HepG2 (cell line): ENCODE data around the gene KCNMA1. TPM values are rescaled to one million over a fixed set of nuclear protein-coding genes. Genes with fewer than 3 reads are reported as not detected.

Experiments
- ATAC-seq: fragments of 200-7000 bp; cut with Tn5 transposase; 3 replicates; pipeline ENCODE4 v1.9.1; 2020; ENCODE audit warnings: mild to moderate bottlenecking, moderate library complexity
- BruUV-seq: library from RNA; stranded (reverse); fragments of 400-500 nt; replicated peaks from 2 replicates; lab custom pipeline; 2021; lab: Mats Ljungman, UMichigan
- CTCF ChIA-PET: fragments of 300-600 bp; formaldehyde crosslinking; extraction: SDS; loops from one replicate; lab custom pipeline; 2021; ENCODE audit warnings: low total read pairs, inconsistent platforms, low intra/inter-chr PET ratio; lab: Yijun Ruan, JAX
- POLR2A ChIA-PET: fragments of 350-600 bp; sonication (Branson Sonifier 250); formaldehyde crosslinking; loops from one replicate; lab custom pipeline; 2020; ENCODE audit warnings: antibody characterized with exemption, inconsistent platforms; lab: Yijun Ruan, JAX
- DNase-seq: peaks from one replicate; pipeline ENCODE4 v3.0.0-alpha.2; 2015; ENCODE audit warnings: low spot score
- FAIRE-seq: peaks from 3 replicates; lab custom pipeline; 2011; peaks lifted over from hg19 to GRCh38; lab: Jason Lieb, UNC
- H2AFZ ChIP-seq: one replicate; pipeline ENCODE4 v1.6.1; 2011; ENCODE audit warnings: low read length, inconsistent platforms
- H3K27ac ChIP-seq: fragments of 300-600 bp; 3 replicates; pipeline ENCODE4 v1.8.0; 2011; ENCODE audit warnings: mixed run types, mild to moderate bottlenecking, mixed read lengths, low read length, inconsistent platforms; ENCODE audit not compliant: insufficient read depth; ENCODE audit errors: extremely low read length
- H3K27me3 ChIP-seq, 2 experiments: fragments of 200-600 bp in 1 of 2; 2 replicates in 1 of 2; 3 replicates in 1 of 2; pipeline versions ENCODE4 v1.6.0 to v1.8.0; 2011; ENCODE audit warnings: low read length in 2 of 2, mild to moderate bottlenecking in 2 of 2, moderate library complexity in 2 of 2, inconsistent platforms in 1 of 2; ENCODE audit not compliant: insufficient read depth in 2 of 2, control insufficient read depth in 1 of 2
- H3K36me3 ChIP-seq, 2 experiments: fragments of 200-600 bp in 1 of 2; replicated peaks in 1 of 2; 2 replicates in 1 of 2; 3 replicates in 1 of 2; pipeline versions ENCODE4 v1.5.1 to v1.8.0; 2011; ENCODE audit warnings: low read length in 2 of 2, inconsistent platforms in 1 of 2; ENCODE audit not compliant: insufficient read depth in 2 of 2, control insufficient read depth in 1 of 2
- H3K4me1 ChIP-seq: 2 replicates; pipeline ENCODE4 v1.5.1; 2012; ENCODE audit warnings: low read length, inconsistent platforms; ENCODE audit not compliant: insufficient read depth
- H3K4me2 ChIP-seq: 2 replicates; pipeline ENCODE4 v1.6.0; 2011; ENCODE audit warnings: low read depth, low read length, inconsistent platforms
- H3K4me3 ChIP-seq, 3 experiments: fragments of 200-600 bp in 1 of 3; sonication (generic), shearing (Covaris generic) in 1 of 3; replicated peaks in 1 of 3; 2 replicates each; pipeline ENCODE4 v1.5.1; 2011 to 2016; ENCODE audit warnings: low read length in 3 of 3, inconsistent platforms in 2 of 3, low read depth in 2 of 3, mild to moderate bottlenecking in 2 of 3, control low read depth in 1 of 3, mixed read lengths in 1 of 3; ENCODE audit not compliant: insufficient read depth in 1 of 3
- H3K79me2 ChIP-seq: one replicate; pipeline ENCODE4 v1.6.1; 2011; ENCODE audit warnings: low read length, inconsistent platforms; ENCODE audit not compliant: insufficient read depth
- H3K9ac ChIP-seq: 2 replicates; pipeline ENCODE4 v1.6.0; 2011; ENCODE audit warnings: mild to moderate bottlenecking, low read depth, low read length, inconsistent platforms; ENCODE audit not compliant: insufficient read depth
- H3K9me3 ChIP-seq: 2 replicates; pipeline ENCODE4 v1.5.1; 2012; ENCODE audit warnings: mild to moderate bottlenecking, low read length
- H4K20me1 ChIP-seq: 2 replicates; pipeline ENCODE4 v1.6.0; 2011; ENCODE audit warnings: inconsistent platforms, mild to moderate bottlenecking, low read length, moderate library complexity; ENCODE audit not compliant: insufficient read depth
- HES4 ChIP-seq: sonication (generic); formaldehyde crosslinking; IDR thresholded peaks from 2 replicates; pipeline ENCODE4 v1.9.0; 2021; ENCODE audit warnings: mild to moderate bottlenecking, missing genetic modification reagents, borderline replicate concordance
- HNRNPH1 ChIP-seq: fragments of 200-400 bp; formaldehyde crosslinking; optimal IDR thresholded peaks from 2 replicates; pipeline ENCODE3; 2017; ENCODE audit warnings: mild to moderate bottlenecking, low read depth, low read length
- NFYC ChIP-seq: IDR thresholded peaks from 2 replicates; pipeline ENCODE4 v1.6.1; 2016; ENCODE audit warnings: missing genetic modification reagents, missing compliant biosample characterization
- RAD51 ChIP-seq: fragments of 450-650 bp; IDR thresholded peaks from 2 replicates; pipeline ENCODE4 v1.6.1; 2016; ENCODE audit warnings: borderline replicate concordance
- REL ChIP-seq: sonication (generic); formaldehyde crosslinking; conservative IDR thresholded peaks from 2 replicates; pipeline ENCODE4 v1.8.0; 2022; ENCODE audit warnings: mild to moderate bottlenecking, missing genetic modification reagents, moderate library complexity
- SP4 ChIP-seq: sonication (generic); formaldehyde crosslinking; IDR thresholded peaks from 2 replicates; pipeline ENCODE4 v1.8.1; 2023; ENCODE audit warnings: mild to moderate bottlenecking, missing genetic modification reagents
- U2AF2 ChIP-seq: fragments of 200-400 bp; formaldehyde crosslinking; IDR thresholded peaks from 2 replicates; pipeline ENCODE4 v1.6.1; 2017; ENCODE audit warnings: low read depth, mild to moderate bottlenecking, low read length
- ZBTB1 ChIP-seq: sonication (generic); formaldehyde crosslinking; IDR thresholded peaks from 2 replicates; pipeline ENCODE4 v1.4.0; 2020; ENCODE audit warnings: missing genetic modification reagents, borderline replicate concordance
- ZNF124 ChIP-seq: sonication (generic); formaldehyde crosslinking; IDR thresholded peaks from 2 replicates; pipeline ENCODE4 v1.4.0; 2020; ENCODE audit warnings: missing genetic modification reagents
- ZNF318 ChIP-seq: sonication (generic); formaldehyde crosslinking; IDR thresholded peaks from 2 replicates; pipeline ENCODE4 v1.4.0; 2020; ENCODE audit warnings: mild to moderate bottlenecking, missing genetic modification reagents
- WGBS: methylation state at CpG from one replicate; pipeline ENCODE4 v1.1.6; 2017; ENCODE audit warnings: low lambda C conversion rate; 5-methylcytosine and 5-hydroxymethylcytosine counted together
- in situ Hi-C: cut with HindIII; loops from 2 replicates; pipeline ENCODE4 v1.10.0; 2017; ENCODE audit warnings: low pct_unique_long_range_greater_than_20kb; ENCODE audit not compliant: extremely low pct_ligation_motif_present
- intact Hi-C: fragments of 100-400 bp; cut with micrococcal nuclease; formaldehyde crosslinking; loops from one replicate; pipeline ENCODE4 v1.10.0; 2022; ENCODE audit not compliant: unreplicated experiment
- polyA plus RNA-seq, 8 experiments: library from polyadenylated mRNA; depleted of rRNA in 3 of 8; stranded (reverse) in 7 of 8; unstranded in 1 of 8; fragments of >200 nt; fragmentation: Illumina TruSeq in 4 of 8; extraction: Trizol in 4 of 8; gene quantifications; 2 replicates each; pipeline versions ENCODE4 v1.2.1 to v1.2.3, GENCODE V29; 2011 to 2016; ENCODE audit warnings: low read depth in 4 of 8, missing spikeins in 1 of 8, mixed read lengths in 1 of 8; ENCODE audit not compliant: insufficient read depth in 1 of 8
- total RNA-seq, 5 experiments: library from RNA; depleted of rRNA; stranded (reverse); fragments of >200 nt; fragmentation: Illumina TruSeq; extraction: Trizol; gene quantifications; 2 replicates each; pipeline ENCODE4 v1.2.3, GENCODE V29; 2016; ENCODE audit warnings: low read depth in 1 of 5
- TF ChIP-seq, protein P1 (sequence below): IDR thresholded peaks from 2 replicates; pipeline ENCODE4 v1.6.1; 2016; ENCODE audit warnings: control low read depth

Gene KCNMA1
- total and polyA plus RNA-seq, 2 of the 13 experiments (the other 11 are each of a cell fraction or from before 2014, with no cell fraction given), result 0.02 TPM; not detected in 1

GRCh38 chr10:77664008-77664407, 26.4 kb upstream of the KCNMA1 start:
- TF ChIP-seq RAD51, result no peak
- no peak for TF ChIP-seq ZBTB1 (CRISPR knock-in tag)
- TF ChIP-seq, protein P1, sequence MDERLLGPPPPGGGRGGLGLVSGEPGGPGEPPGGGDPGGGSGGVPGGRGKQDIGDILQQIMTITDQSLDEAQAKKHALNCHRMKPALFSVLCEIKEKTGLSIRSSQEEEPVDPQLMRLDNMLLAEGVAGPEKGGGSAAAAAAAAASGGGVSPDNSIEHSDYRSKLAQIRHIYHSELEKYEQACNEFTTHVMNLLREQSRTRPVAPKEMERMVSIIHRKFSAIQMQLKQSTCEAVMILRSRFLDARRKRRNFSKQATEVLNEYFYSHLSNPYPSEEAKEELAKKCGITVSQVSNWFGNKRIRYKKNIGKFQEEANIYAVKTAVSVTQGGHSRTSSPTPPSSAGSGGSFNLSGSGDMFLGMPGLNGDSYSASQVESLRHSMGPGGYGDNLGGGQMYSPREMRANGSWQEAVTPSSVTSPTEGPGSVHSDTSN, result no peak
- no peak for TF ChIP-seq HNRNPH1
- no peak for TF ChIP-seq SP4 (CRISPR knock-in tag)
- TF ChIP-seq, all 625 proteins: peak for 0
- ATAC-seq, result no peak
- Histone ChIP-seq H3K79me2 (no peaks in the 10 kb centered on the region), H3K9me3 (no peaks in the 10 kb centered on the region), H3K27me3 (peaks cover 0 to 2% of the 10 kb centered on the region in 2 experiments; a peak in 1 of 5 replicates), H3K9ac (no peak overlapping the region), H3K4me1 (no peaks in the 10 kb centered on the region), H3K4me3 (no peak overlapping the region), H4K20me1 (no peaks in the 10 kb centered on the region), H3K27ac (no peak overlapping the region), H3K4me2 (no peak overlapping the region), H3K36me3 (no peaks in the 10 kb centered on the region), H2AFZ (no peak overlapping the region)
- WGBS, result 0% methylated on average over 2 of the region's 2 CpGs
- no TSS peak for BruUV-seq
- no peak for DNase-seq
- in situ Hi-C loops, result no loop called here
- intact Hi-C loops, result no loop called here
- no peak for FAIRE-seq
- CTCF ChIA-PET, result no interaction called here
- POLR2A ChIA-PET, result no interaction called here

GRCh38 chr10:77661674-77662073, 24.1 kb upstream of the KCNMA1 start:
- WGBS, result 0% methylated on average over 1 of the region's 6 CpGs
- no peaks in the 10 kb centered on the region for H3K9me3 ChIP-seq
- H3K36me3 ChIP-seq, result no peaks in the 10 kb centered on the region
- POLR2A ChIA-PET, result no interaction called here
- TF ChIP-seq REL (CRISPR knock-in tag) (no peak), ZNF318 (CRISPR knock-in tag) (no peak), NFYC (no peak), U2AF2 (no peak), ZNF124 (no peak), HES4 (no peak)
- TF ChIP-seq, all 625 proteins: peak for 0
- H3K27ac ChIP-seq, result no peak overlapping the region
- H3K4me3 ChIP-seq, result no peak overlapping the region
- peaks cover 0 to 3% of the 10 kb centered on the region in 2 experiments; a peak in 1 of 5 replicates for H3K27me3 ChIP-seq
- no peak overlapping the region for H3K9ac ChIP-seq
- H3K4me1 ChIP-seq, result no peaks in the 10 kb centered on the region
- no TSS peak for BruUV-seq
- H2AFZ ChIP-seq, result no peak overlapping the region
- CTCF ChIA-PET, result no interaction called here
- no peaks in the 10 kb centered on the region for H3K79me2 ChIP-seq
- ATAC-seq, result no peak
- no peak for DNase-seq
- in situ Hi-C loops (no loop called here), intact Hi-C loops (no loop called here)
- no peak overlapping the region for H3K4me2 ChIP-seq
- FAIRE-seq, result no peak
- no peaks in the 10 kb centered on the region for H4K20me1 ChIP-seq
